Caco-2 (cell line): Measurements from ENCODE around the gene IFTAP. TPM values are rescaled to one million over a fixed set of nuclear protein-coding genes. Genes with fewer than 3 reads are reported as not detected.
A peak's percentile ranks its signal among the peaks of the same experiment; 100 is the strongest.

Experiments
- BruUV-seq: library from RNA; stranded (reverse); fragments of 400-500 nt; replicated peaks from 2 replicates; lab custom pipeline; 2021; lab: Mats Ljungman, UMichigan
- CTCF ChIA-PET: fragments of 300-600 bp; sonication (Branson Sonifier 250); formaldehyde crosslinking; loops from one replicate; lab custom pipeline; 2022; ENCODE audit warnings: antibody characterized with exemption; lab: Charles Lee
- POLR2A ChIA-PET: fragments of 300-600 bp; sonication (Branson Sonifier 250); formaldehyde crosslinking; loops from one replicate; lab custom pipeline; 2022; ENCODE audit warnings: antibody characterized with exemption; lab: Charles Lee
- DNase-seq, 2 experiments: peaks; one replicate each; pipeline versions ENCODE4 v3.0.0 to v3.0.0-alpha.2; 2020 to 2022
- H3K27me3 ChIP-seq: replicated peaks from 2 replicates; pipeline ENCODE4 v1.6.0; 2011; ENCODE audit warnings: low read length; ENCODE audit not compliant: control insufficient read depth, insufficient read depth
- H3K36me3 ChIP-seq: 2 replicates; pipeline ENCODE4 v1.5.1; 2011; ENCODE audit warnings: low read length; ENCODE audit not compliant: control insufficient read depth, insufficient read depth
- H3K4me1 ChIP-seq: fragments of 250-450 bp; sonication (Bioruptor Pico); 2 replicates; pipeline ENCODE4 v1.5.1; 2020; ENCODE audit warnings: mild to moderate bottlenecking
- H3K4me3 ChIP-seq: 2 replicates; pipeline ENCODE4 v1.5.1; 2011; ENCODE audit warnings: low read depth, mild to moderate bottlenecking, control low read depth, low read length
- H3K9me3 ChIP-seq: fragments of 250-450 bp; sonication (Bioruptor Pico); 2 replicates; pipeline ENCODE4 v1.5.1; 2020; ENCODE audit warnings: mild to moderate bottlenecking, moderate library complexity
- H3K27ac Mint-ChIP-seq: one replicate; pipeline ENCODE4 v1.8.0; 2022; ENCODE audit warnings: mixed read lengths; ENCODE audit not compliant: unreplicated experiment
- H3K27me3 Mint-ChIP-seq: one replicate; pipeline ENCODE4 v1.8.0; 2022; ENCODE audit warnings: mixed read lengths; ENCODE audit not compliant: insufficient read depth, unreplicated experiment
- H3K36me3 Mint-ChIP-seq: one replicate; pipeline ENCODE4 v1.8.0; 2022; ENCODE audit warnings: mild to moderate bottlenecking, mixed read lengths; ENCODE audit not compliant: insufficient read depth, unreplicated experiment
- H3K4me1 Mint-ChIP-seq: one replicate; pipeline ENCODE4 v1.8.0; 2022; ENCODE audit warnings: low read depth, mixed read lengths; ENCODE audit not compliant: unreplicated experiment
- H3K4me3 Mint-ChIP-seq: one replicate; pipeline ENCODE4 v1.8.0; 2022; ENCODE audit warnings: mild to moderate bottlenecking, moderate library complexity, mixed read lengths; ENCODE audit not compliant: unreplicated experiment
- H3K9me3 Mint-ChIP-seq: one replicate; pipeline ENCODE4 v1.8.0; 2022; ENCODE audit warnings: mixed read lengths; ENCODE audit not compliant: unreplicated experiment
- CTCF ChIP-seq, 2 experiments: fragments of 200-600 bp in 1 of 2; IDR thresholded peaks; 1 replicate in 1 of 2; 2 replicates in 1 of 2; pipeline versions ENCODE4 v1.5.1 to v1.8.0; 2011 to 2022; ENCODE audit warnings: antibody characterized with exemption in 1 of 2, control low read depth in 1 of 2, inconsistent platforms in 1 of 2, low read depth in 1 of 2, low read length in 1 of 2, mild to moderate bottlenecking in 1 of 2, moderate library complexity in 1 of 2; ENCODE audit not compliant: insufficient read depth in 1 of 2, severe bottlenecking in 1 of 2, unreplicated experiment in 1 of 2
- intact Hi-C: fragments of 100-400 bp; cut with micrococcal nuclease; formaldehyde crosslinking; loops from one replicate; pipeline ENCODE4 v1.10.0; 2022; ENCODE audit not compliant: unreplicated experiment
- total RNA-seq: library from RNA; stranded (reverse); gene quantifications from 2 replicates; pipeline ENCODE4 v1.2.3, GENCODE V29; 2022

Gene IFTAP
- total RNA-seq, 1 experiment from 2014 or later, result 10.4 TPM

GRCh38 chr11:36622431-36623136 is 28.3 kb downstream of the IFTAP start:
- no peaks in the 10 kb centered on the region for H3K4me1 Mint-ChIP-seq
- POLR2A ChIA-PET, result no interaction called here
- no peaks in the 10 kb centered on the region for H3K27me3 Mint-ChIP-seq

GRCh38 chr11:36623494-36623893 is 29.2 kb downstream of the IFTAP start:
- Histone ChIP-seq H3K27me3 (no peaks in the 10 kb centered on the region), H3K9me3 (no peaks in the 10 kb centered on the region), H3K4me1 (no peaks in the 10 kb centered on the region), H3K4me3 (no peak overlapping the region), H3K36me3 (no peaks in the 10 kb centered on the region)
- Mint-ChIP-seq H3K9me3 (no peaks in the 10 kb centered on the region), H3K27ac (no peak overlapping the region), H3K4me1 (no peaks in the 10 kb centered on the region), H3K36me3 (no peaks in the 10 kb centered on the region), H3K4me3 (no peak overlapping the region), H3K27me3 (peaks cover 6% of the 10 kb centered on the region)
- ChIA-PET POLR2A (no interaction called here), CTCF (interaction anchor here (0.9 kb wide), 1 partner anchor 60 kb away, joined by 5 read pairs; no protein-coding TSS in a partner anchor)
- intact Hi-C loops, result no loop called here
- BruUV-seq, result no TSS peak
- DNase-seq, result no peak
- TF ChIP-seq CTCF (IDR thresholded peaks at IDR 0.05; ENCODE audit: insufficient read depth in 1 of 2, low read depth in 1 of 2, low read length in 1 of 2, severe bottlenecking in 1 of 2, unreplicated experiment in 1 of 2), result no peak

More at GRCh38 chr11:36622431-36623136, 28.3 kb downstream of the IFTAP start:
- peak in 1 of 2 experiments; percentile 45 for DNase-seq
- H3K27ac Mint-ChIP-seq, result no peak overlapping the region
- intact Hi-C loops, result loop anchor here (1.0 kb wide), 1 partner anchor 58 kb away; no protein-coding TSS in a partner anchor
- BruUV-seq, result no TSS peak
- Histone ChIP-seq H3K4me3 (no peak overlapping the region), H3K4me1 (no peaks in the 10 kb centered on the region), H3K9me3 (no peaks in the 10 kb centered on the region), H3K27me3 (no peaks in the 10 kb centered on the region), H3K36me3 (no peaks in the 10 kb centered on the region)
- CTCF ChIA-PET, result interaction anchor here (0.9 kb wide), 1 partner anchor 59 kb away, joined by 5 read pairs; no protein-coding TSS in a partner anchor
- H3K36me3 Mint-ChIP-seq, result no peaks in the 10 kb centered on the region
- no peaks in the 10 kb centered on the region for H3K9me3 Mint-ChIP-seq
- peak in 1 of 2 experiments; percentile 69 for TF ChIP-seq CTCF (IDR thresholded peaks at IDR 0.05; ENCODE audit: insufficient read depth in 1 of 2, low read depth in 1 of 2, low read length in 1 of 2, severe bottlenecking in 1 of 2, unreplicated experiment in 1 of 2)
- H3K4me3 Mint-ChIP-seq, result no peak overlapping the region

DNA sequence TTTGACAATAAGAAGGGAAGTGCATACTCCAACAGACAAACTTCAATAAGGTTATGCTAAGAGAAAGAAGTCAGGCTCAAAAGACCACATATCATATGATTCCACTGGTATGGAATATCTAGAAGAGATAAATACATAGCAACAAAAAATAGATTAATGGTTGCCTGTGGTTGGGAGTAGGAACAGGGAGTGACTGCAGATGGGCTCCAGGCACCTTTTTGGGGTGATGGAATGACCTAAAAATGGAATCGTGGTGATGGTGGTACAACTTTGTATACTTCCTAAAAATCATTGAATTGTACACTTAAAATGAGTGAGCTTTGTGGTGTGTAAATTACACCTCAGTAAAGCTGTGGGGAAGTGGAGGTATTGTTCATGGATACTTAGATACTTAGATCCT is 32.7 kb downstream of the IFTAP start:
- no peak for TF ChIP-seq CTCF (IDR thresholded peaks at IDR 0.05; ENCODE audit: insufficient read depth in 1 of 2, low read depth in 1 of 2, low read length in 1 of 2, severe bottlenecking in 1 of 2, unreplicated experiment in 1 of 2)
- no peak for DNase-seq
- POLR2A ChIA-PET, result no interaction called here
- Mint-ChIP-seq H3K4me3 (no peak overlapping the region), H3K27ac (no peak overlapping the region), H3K9me3 (no peaks in the 10 kb centered on the region), H3K36me3 (no peaks in the 10 kb centered on the region), H3K27me3 (peaks cover 6% of the 10 kb centered on the region), H3K4me1 (no peaks in the 10 kb centered on the region)
- H3K9me3 ChIP-seq, result no peaks in the 10 kb centered on the region
- intact Hi-C loops, result no loop called here
- CTCF ChIA-PET, result no interaction called here
- BruUV-seq, result no TSS peak
- H3K4me3 ChIP-seq, result no peak overlapping the region
- H3K4me1 ChIP-seq, result no peaks in the 10 kb centered on the region
- H3K27me3 ChIP-seq, result no peaks in the 10 kb centered on the region
- H3K36me3 ChIP-seq, result no peaks in the 10 kb centered on the region
